HepG2 (cell line): ENCODE measurements around the gene CNPPD1. TPM values are rescaled to one million over a fixed set of nuclear protein-coding genes. Genes with fewer than 3 reads are reported as not detected.
A peak's percentile ranks its signal among the peaks of the same experiment; 100 is the strongest.

ENCODE experiments used
- ARID3A ChIP-seq: IDR thresholded peaks from 2 replicates; pipeline ENCODE4 v1.6.1; 2012; ENCODE audit warnings: low read depth, low read length, improper control_type of control experiment
- ARID5B ChIP-seq: IDR thresholded peaks from 2 replicates; pipeline ENCODE4 v1.4.0; 2020; ENCODE audit warnings: mild to moderate bottlenecking, missing genetic modification reagents
- PCBP1 ChIP-seq: fragments of 200-400 bp; formaldehyde crosslinking; IDR thresholded peaks from 2 replicates; pipeline ENCODE4 v1.6.1; 2017; ENCODE audit warnings: mild to moderate bottlenecking, low read depth, low read length, borderline replicate concordance
- PHF5A ChIP-seq: IDR thresholded peaks from one replicate; pipeline ENCODE4 v1.6.1; 2018; ENCODE audit warnings: low read depth, missing genetic modification reagents; ENCODE audit not compliant: unreplicated experiment
- SNAPC4 ChIP-seq: sonication (generic); formaldehyde crosslinking; IDR thresholded peaks from 2 replicates; pipeline ENCODE4 v1.4.0; 2020; ENCODE audit warnings: mild to moderate bottlenecking, missing genetic modification reagents
- TBL1XR1 ChIP-seq: fragments of 150-350 bp; IDR thresholded peaks from 2 replicates; pipeline ENCODE4 v1.6.1; 2014; ENCODE audit warnings: borderline replicate concordance, low read length; ENCODE audit not compliant: partially characterized antibody
- TEAD2 ChIP-seq: sonication (generic); formaldehyde crosslinking; IDR thresholded peaks from 2 replicates; pipeline ENCODE4 v1.9.0; 2021; ENCODE audit warnings: missing genetic modification reagents
- ZBED4 ChIP-seq: sonication (generic); formaldehyde crosslinking; IDR thresholded peaks from 2 replicates; pipeline ENCODE4 v1.4.0; 2020; ENCODE audit warnings: missing genetic modification reagents, borderline replicate concordance
- ZNF567 ChIP-seq: sonication (generic); formaldehyde crosslinking; IDR thresholded peaks from 2 replicates; pipeline ENCODE4 v1.8.1; 2023; ENCODE audit warnings: mild to moderate bottlenecking, missing genetic modification reagents, borderline replicate concordance
- ZNF576 ChIP-seq: sonication (generic); formaldehyde crosslinking; IDR thresholded peaks from 2 replicates; pipeline ENCODE4 v1.4.0; 2020; ENCODE audit warnings: mild to moderate bottlenecking, missing genetic modification reagents
- ZNF781 ChIP-seq: sonication (generic); formaldehyde crosslinking; IDR thresholded peaks from 2 replicates; pipeline ENCODE4 v1.5.1; 2020; ENCODE audit warnings: borderline replicate concordance, mild to moderate bottlenecking, missing genetic modification reagents; ENCODE audit errors: not compliant biosample characterization
- polyA plus RNA-seq, 8 experiments: library from polyadenylated mRNA; depleted of rRNA in 3 of 8; stranded (reverse) in 7 of 8; unstranded in 1 of 8; fragments of >200 nt; fragmentation: Illumina TruSeq in 4 of 8; extraction: Trizol in 4 of 8; gene quantifications; 2 replicates each; pipeline versions ENCODE4 v1.2.1 to v1.2.3, GENCODE V29; 2011 to 2016; ENCODE audit warnings: low read depth in 4 of 8, missing spikeins in 1 of 8, mixed read lengths in 1 of 8; ENCODE audit not compliant: insufficient read depth in 1 of 8
- total RNA-seq, 5 experiments: library from RNA; depleted of rRNA; stranded (reverse); fragments of >200 nt; fragmentation: Illumina TruSeq; extraction: Trizol; gene quantifications; 2 replicates each; pipeline ENCODE4 v1.2.3, GENCODE V29; 2016; ENCODE audit warnings: low read depth in 1 of 5

Gene CNPPD1
- total and polyA plus RNA-seq, 2 of the 13 experiments (the other 11 are each of a cell fraction or from before 2014, with no cell fraction given), result 35.5 to 49.4 TPM

GRCh38 chr2:219177552-219178376 is 1.0 kb upstream of the CNPPD1 start, which contains the start of gene RETREG2 (continued):
- TF ChIP-seq SNAPC4 (CRISPR knock-in tag), result peak; percentile 91
- no peak for TF ChIP-seq ARID3A
- peak; percentile 67; the same call in 1 of the 2 replicates for TF ChIP-seq ZBED4 (CRISPR knock-in tag)
- peak; percentile 74 for TF ChIP-seq TBL1XR1
- TF ChIP-seq ARID5B (CRISPR knock-in tag), result peak; percentile 49; the same call in 1 of the 2 replicates
- no peak for TF ChIP-seq TEAD2 (CRISPR knock-in tag)
- TF ChIP-seq ZNF781 (CRISPR knock-in tag), result peak; percentile 87
- peak; percentile 68; the same call in 1 of the 2 replicates for TF ChIP-seq ZNF576 (CRISPR knock-in tag)
- 0 out of 2 replicates have a peak, but pooled peaks have one; percentile 63 for TF ChIP-seq ZNF567 (CRISPR knock-in tag)
- TF ChIP-seq PHF5A (CRISPR knock-in tag), result no peak
- TF ChIP-seq PCBP1, result 0 out of 2 replicates have a peak, but pooled peaks have one; percentile 59
